Kidney epithelial cell (primary cell): Measurements from ENCODE around the gene PHC2. TPM values are rescaled to one million over a fixed set of nuclear protein-coding genes. Genes with fewer than 3 reads are reported as not detected.

ENCODE experiments used
- DNase-seq: peaks from one replicate; pipeline ENCODE4 v3.0.0-alpha.2; 2010; ENCODE audit warnings: low read depth
- H3K27me3 ChIP-seq: 2 replicates; pipeline ENCODE4 v1.6.0; 2011; ENCODE audit warnings: low read length; ENCODE audit not compliant: control insufficient read depth, insufficient read depth
- H3K36me3 ChIP-seq: 2 replicates; pipeline ENCODE4 v1.5.1; 2011; ENCODE audit warnings: low read length; ENCODE audit not compliant: control insufficient read depth, insufficient read depth
- H3K4me3 ChIP-seq: 2 replicates; pipeline ENCODE4 v1.5.1; 2011; ENCODE audit warnings: low read depth, mild to moderate bottlenecking, control low read depth, low read length
- total RNA-seq: library from RNA; depleted of rRNA; stranded (reverse); fragments of >200 nt; gene quantifications from 2 replicates; pipeline ENCODE4 v1.2.3, GENCODE V29; 2015
- TF ChIP-seq, protein P1 (sequence below): IDR thresholded peaks from 2 replicates; pipeline ENCODE4 v1.5.1; 2011; ENCODE audit warnings: mild to moderate bottlenecking, moderate library complexity, low read length, control low read depth, inconsistent platforms; ENCODE audit not compliant: insufficient read depth, poor library complexity, severe bottlenecking

Gene PHC2
- total RNA-seq, 1 donor from 2014 or later, result 216 TPM

DNA sequence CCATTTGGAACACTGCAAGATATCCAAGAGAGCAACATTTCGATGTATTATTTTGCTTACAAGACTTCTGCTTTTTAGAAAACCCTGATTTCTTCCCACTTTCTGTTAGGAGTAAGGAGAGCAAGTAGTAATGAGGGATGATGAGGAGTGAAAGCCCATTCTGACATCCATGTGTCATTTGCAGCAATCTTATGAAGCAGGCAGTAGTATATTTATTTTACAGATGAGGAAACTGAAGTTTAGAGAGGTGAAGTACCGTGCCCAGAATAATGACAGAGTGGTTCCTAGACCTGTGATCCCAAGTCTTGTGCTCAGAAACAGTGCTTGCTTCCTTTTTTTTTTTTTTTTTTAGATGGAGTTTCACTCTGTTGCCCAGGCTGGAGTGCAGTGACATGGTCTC, 34.4 kb upstream of the PHC2 start:
- TF ChIP-seq, protein P1, sequence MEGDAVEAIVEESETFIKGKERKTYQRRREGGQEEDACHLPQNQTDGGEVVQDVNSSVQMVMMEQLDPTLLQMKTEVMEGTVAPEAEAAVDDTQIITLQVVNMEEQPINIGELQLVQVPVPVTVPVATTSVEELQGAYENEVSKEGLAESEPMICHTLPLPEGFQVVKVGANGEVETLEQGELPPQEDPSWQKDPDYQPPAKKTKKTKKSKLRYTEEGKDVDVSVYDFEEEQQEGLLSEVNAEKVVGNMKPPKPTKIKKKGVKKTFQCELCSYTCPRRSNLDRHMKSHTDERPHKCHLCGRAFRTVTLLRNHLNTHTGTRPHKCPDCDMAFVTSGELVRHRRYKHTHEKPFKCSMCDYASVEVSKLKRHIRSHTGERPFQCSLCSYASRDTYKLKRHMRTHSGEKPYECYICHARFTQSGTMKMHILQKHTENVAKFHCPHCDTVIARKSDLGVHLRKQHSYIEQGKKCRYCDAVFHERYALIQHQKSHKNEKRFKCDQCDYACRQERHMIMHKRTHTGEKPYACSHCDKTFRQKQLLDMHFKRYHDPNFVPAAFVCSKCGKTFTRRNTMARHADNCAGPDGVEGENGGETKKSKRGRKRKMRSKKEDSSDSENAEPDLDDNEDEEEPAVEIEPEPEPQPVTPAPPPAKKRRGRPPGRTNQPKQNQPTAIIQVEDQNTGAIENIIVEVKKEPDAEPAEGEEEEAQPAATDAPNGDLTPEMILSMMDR, result no peak
- no peak for DNase-seq
- H3K36me3 ChIP-seq, result no peaks in the 10 kb centered on the region
- H3K4me3 ChIP-seq, result no peak overlapping the region
- H3K27me3 ChIP-seq, result no peaks in the 10 kb centered on the region

DNA sequence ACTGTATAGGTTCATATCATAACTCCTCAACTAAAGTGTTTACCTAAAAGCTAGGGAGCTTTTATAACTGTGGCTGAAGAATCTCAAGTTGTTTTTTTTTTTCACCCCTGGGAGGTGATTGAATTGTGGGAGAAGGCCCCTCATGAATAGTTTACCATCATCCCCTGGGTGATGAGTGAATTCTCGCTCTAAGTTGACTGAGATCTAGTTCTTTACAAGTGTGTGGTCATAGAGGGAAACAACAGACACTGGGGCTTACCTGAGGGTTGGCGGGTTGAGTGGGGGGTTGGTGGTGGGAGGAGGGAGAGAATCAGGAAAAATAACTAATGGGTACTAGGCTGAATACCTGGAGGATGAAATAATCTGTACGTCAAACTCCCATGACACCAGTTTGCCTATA, 33.7 kb upstream of the PHC2 start:
- no peaks in the 10 kb centered on the region for H3K27me3 ChIP-seq
- TF ChIP-seq, protein P1, result no peak
- no peak overlapping the region for H3K4me3 ChIP-seq
- no peaks in the 10 kb centered on the region for H3K36me3 ChIP-seq
- no peak for DNase-seq

DNA sequence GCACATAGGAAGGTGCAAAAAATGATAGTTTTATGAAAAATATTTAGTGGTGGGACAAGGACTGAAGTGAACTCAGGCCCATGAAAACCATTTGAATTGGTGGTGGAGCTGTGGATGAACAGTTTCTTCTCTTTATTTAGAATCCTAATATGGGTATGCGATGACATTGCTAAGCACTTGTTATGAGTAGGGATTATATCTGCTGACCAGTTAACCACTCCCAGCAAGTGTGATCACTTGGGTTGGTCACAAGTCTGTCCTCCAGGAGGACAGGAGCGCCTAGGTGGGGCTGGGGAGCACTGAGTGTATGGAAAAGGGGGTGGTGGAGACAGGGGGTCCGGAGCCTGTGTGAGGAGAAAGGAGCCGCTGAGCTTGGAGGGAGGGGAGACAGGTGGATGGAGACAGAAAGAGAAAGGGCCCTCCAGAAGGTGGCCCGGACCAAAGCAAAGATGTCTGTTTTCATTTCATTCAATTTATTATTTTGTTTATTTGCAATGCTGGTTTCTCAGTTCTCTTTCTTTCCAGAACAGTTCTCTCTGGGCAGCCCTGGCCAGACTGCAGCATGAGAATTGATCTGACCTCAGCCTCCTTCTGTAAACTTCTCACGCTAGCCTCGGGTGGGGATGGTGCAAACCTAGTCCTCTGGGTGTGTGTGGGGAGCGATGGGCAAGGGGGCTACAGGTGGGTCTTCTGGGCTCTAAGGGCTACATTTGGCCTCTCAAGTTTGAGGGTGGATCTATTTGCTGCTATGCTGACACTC, 31.7 kb upstream of the PHC2 start:
- no peak for DNase-seq
- TF ChIP-seq, protein P1, result no peak
- H3K36me3 ChIP-seq, result no peaks in the 10 kb centered on the region
- H3K27me3 ChIP-seq, result no peaks in the 10 kb centered on the region
- no peak overlapping the region for H3K4me3 ChIP-seq

DNA sequence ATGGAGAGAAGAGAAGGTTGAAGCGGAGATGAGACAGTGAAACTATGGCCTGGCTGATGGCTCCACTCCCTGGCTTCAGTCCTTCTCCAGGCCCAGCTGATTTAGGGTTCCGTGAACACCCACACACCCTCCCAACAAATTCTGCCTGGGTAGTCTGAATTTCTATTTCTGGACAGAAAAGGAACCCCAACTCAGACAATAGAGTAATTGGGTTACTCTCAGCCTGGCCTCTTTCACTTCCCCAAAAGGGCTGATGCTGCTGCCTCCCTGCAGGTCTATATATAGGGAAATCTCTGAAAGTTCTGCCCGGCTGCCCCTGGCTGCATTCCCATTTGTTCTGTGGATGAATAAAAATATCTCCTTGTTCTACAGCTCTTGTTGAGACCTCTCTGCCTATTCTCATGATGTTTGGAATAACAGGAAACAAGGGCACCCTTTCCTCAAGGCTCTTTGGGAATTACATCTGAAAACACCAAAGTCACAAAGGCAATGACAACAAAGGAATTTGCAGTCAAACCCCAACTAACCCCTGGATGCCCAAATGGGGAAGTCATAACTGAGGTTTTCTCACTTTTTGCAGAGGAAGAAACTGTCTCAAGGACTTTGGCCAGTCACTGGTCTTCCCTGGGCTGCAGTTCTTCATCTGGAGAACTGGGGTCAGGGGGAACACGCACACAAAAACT, 30.2 kb upstream of the PHC2 start:
- no peaks in the 10 kb centered on the region for H3K27me3 ChIP-seq
- DNase-seq, result no peak
- TF ChIP-seq, protein P1, result no peak
- no peak overlapping the region for H3K4me3 ChIP-seq
- no peaks in the 10 kb centered on the region for H3K36me3 ChIP-seq

DNA sequence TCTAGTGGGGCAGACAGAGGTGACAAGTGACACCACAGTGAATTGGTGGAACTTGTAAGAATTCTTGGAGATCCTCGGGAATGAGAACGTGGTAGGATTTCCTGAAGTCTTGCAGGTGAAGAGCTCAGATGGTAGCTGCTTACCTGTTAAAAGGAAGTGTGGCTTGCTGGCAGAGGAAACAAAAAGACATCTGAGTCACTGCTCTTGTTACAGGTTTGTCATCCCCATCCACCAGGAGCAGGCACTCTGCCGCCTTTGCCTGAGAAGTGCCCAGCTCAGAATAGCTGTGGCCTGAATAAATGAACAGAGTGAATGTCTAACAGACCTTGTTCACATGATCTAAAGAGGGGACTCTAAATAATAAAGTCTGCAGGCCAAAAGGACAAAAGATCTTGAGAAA, 29.2 kb upstream of the PHC2 start:
- Histone ChIP-seq H3K27me3 (no peaks in the 10 kb centered on the region), H3K36me3 (no peaks in the 10 kb centered on the region), H3K4me3 (no peak overlapping the region)
- TF ChIP-seq, protein P1, result no peak
- no peak for DNase-seq
